Trophoblast cell (in vitro differentiated cells and primary cell): Measurements from ENCODE around the gene ATAD5.
A peak's percentile ranks its signal among the peaks of the same experiment; 100 is the strongest.

Source experiments
- DNase-seq, 2 donors: peaks; one replicate each; pipeline ENCODE4 v3.0.0-alpha.2; 2016
- H2AFZ ChIP-seq: 2 replicates; pipeline ENCODE4 v1.6.1; 2013; ENCODE audit warnings: low read length, moderate library complexity, mild to moderate bottlenecking; ENCODE audit not compliant: insufficient read depth, poor library complexity
- H2AK5ac ChIP-seq: 2 replicates; pipeline ENCODE4 v1.6.1; 2013; ENCODE audit warnings: mild to moderate bottlenecking, low read length
- H2BK120ac ChIP-seq: 2 replicates; pipeline ENCODE4 v1.6.1; 2013; ENCODE audit warnings: low read length, mild to moderate bottlenecking, moderate library complexity; ENCODE audit not compliant: insufficient read depth, poor library complexity
- H2BK12ac ChIP-seq: 2 replicates; pipeline ENCODE4 v1.6.1; 2013; ENCODE audit warnings: mild to moderate bottlenecking, low read length, moderate library complexity
- H2BK5ac ChIP-seq: 2 replicates; pipeline ENCODE4 v1.6.1; 2013; ENCODE audit warnings: low read length, low read depth, moderate library complexity, mild to moderate bottlenecking; ENCODE audit not compliant: poor library complexity
- H3K14ac ChIP-seq: 2 replicates; pipeline ENCODE4 v1.6.1; 2013; ENCODE audit warnings: mild to moderate bottlenecking, low read length
- H3K18ac ChIP-seq: 2 replicates; pipeline ENCODE4 v1.6.1; 2013; ENCODE audit warnings: mild to moderate bottlenecking, low read length
- H3K23ac ChIP-seq: 2 replicates; pipeline ENCODE4 v1.6.1; 2013; ENCODE audit warnings: low read length
- H3K27ac ChIP-seq: 2 replicates; pipeline ENCODE4 v1.5.1; 2013; ENCODE audit warnings: low read depth, mild to moderate bottlenecking, inconsistent platforms, low read length, moderate library complexity
- H3K27me3 ChIP-seq: 2 replicates; pipeline ENCODE4 v1.6.1; 2013; ENCODE audit warnings: inconsistent platforms, mild to moderate bottlenecking, low read length, moderate library complexity; ENCODE audit not compliant: insufficient read depth
- H3K36me3 ChIP-seq, 2 experiments: 1 replicate in 1 of 2; 2 replicates in 1 of 2; pipeline ENCODE4 v1.6.1; 2013; ENCODE audit warnings: low read length in 2 of 2, mild to moderate bottlenecking in 2 of 2, moderate library complexity in 1 of 2; ENCODE audit not compliant: insufficient read depth in 2 of 2, control insufficient read depth in 1 of 2
- H3K4ac ChIP-seq: 2 replicates; pipeline ENCODE4 v1.6.1; 2013; ENCODE audit warnings: low read depth, mild to moderate bottlenecking, low read length, moderate library complexity
- H3K4me1 ChIP-seq, 2 experiments: 1 replicate in 1 of 2; 2 replicates in 1 of 2; pipeline ENCODE4 v1.6.1; 2013; ENCODE audit warnings: low read length in 2 of 2, mild to moderate bottlenecking in 2 of 2, moderate library complexity in 1 of 2; ENCODE audit not compliant: insufficient read depth in 2 of 2, control insufficient read depth in 1 of 2
- H3K4me2 ChIP-seq: 2 replicates; pipeline ENCODE4 v1.6.1; 2013; ENCODE audit warnings: inconsistent platforms, mild to moderate bottlenecking, low read length, moderate library complexity
- H3K4me3 ChIP-seq: 2 replicates; pipeline ENCODE4 v1.5.1; 2013; ENCODE audit warnings: mild to moderate bottlenecking, low read depth, low read length, inconsistent platforms
- H3K79me1 ChIP-seq: one replicate; pipeline ENCODE4 v1.6.1; 2013; ENCODE audit warnings: low read length
- H3K79me2 ChIP-seq: 2 replicates; pipeline ENCODE4 v1.6.1; 2013; ENCODE audit warnings: low read length, mild to moderate bottlenecking; ENCODE audit not compliant: control insufficient read depth, insufficient read depth, poor library complexity
- H3K9ac ChIP-seq: 2 replicates; pipeline ENCODE4 v1.6.1; 2013; ENCODE audit warnings: mild to moderate bottlenecking, low read length
- H3K9me3 ChIP-seq: 2 replicates; pipeline ENCODE4 v1.6.1; 2013; ENCODE audit warnings: low read depth, mild to moderate bottlenecking, control low read depth, inconsistent platforms, low read length; ENCODE audit not compliant: insufficient read depth
- H4K12ac ChIP-seq: 2 replicates; pipeline ENCODE4 v1.6.1; 2013; ENCODE audit warnings: low read depth, mild to moderate bottlenecking, low read length, moderate library complexity
- H4K8ac ChIP-seq: 2 replicates; pipeline ENCODE4 v1.6.1; 2013; ENCODE audit warnings: low read depth, mild to moderate bottlenecking, low read length, moderate library complexity
- H4K91ac ChIP-seq: one replicate; pipeline ENCODE4 v1.6.1; 2013; ENCODE audit warnings: low read depth, mild to moderate bottlenecking, low read length, moderate library complexity
- WGBS: extraction: QIAGEN DNeasy Blood & Tissue Kit; methylation state at CpG from one replicate; pipeline ENCODE4 v1.1.7; 2013; ENCODE audit warnings: missing lambda C conversion rate; ENCODE audit not compliant: insufficient read length, insufficient coverage; ENCODE audit errors: extremely low coverage; 5-methylcytosine and 5-hydroxymethylcytosine counted together

ATAD5 gene

DNA sequence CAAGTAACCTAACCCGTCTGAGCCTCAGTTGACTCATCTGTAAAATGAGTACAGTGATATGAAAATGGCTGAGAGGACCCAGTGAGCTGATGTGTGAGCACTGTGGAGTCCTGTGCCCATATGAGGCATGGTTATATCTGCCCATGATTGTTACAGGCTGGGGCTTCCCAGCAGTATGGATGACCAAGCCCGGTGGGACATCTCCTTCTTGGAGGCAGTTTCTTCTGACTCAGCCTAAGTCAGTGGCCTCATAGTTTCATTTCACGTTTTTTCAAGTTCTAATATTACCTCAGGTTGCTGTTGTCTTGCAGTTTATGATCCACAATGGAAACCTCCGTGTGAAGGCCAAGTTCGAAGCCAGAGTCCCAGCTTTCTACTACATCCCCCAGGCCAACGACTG, 94.8 kb downstream of the ATAD5 start:
- Histone ChIP-seq H2AFZ (no peak overlapping the region), H3K4me2 (no peak overlapping the region), H4K91ac (no peak overlapping the region), H3K9ac (no peak overlapping the region), H2BK5ac (no peak overlapping the region), H3K79me2 (no peaks in the 10 kb centered on the region), H3K14ac (no peak overlapping the region), H4K8ac (no peak overlapping the region), H3K36me3 (no peaks in the 10 kb centered on the region), H3K23ac (no peak overlapping the region), H3K4me3 (no peak overlapping the region), H2BK120ac (no peak overlapping the region), H3K4ac (no peak overlapping the region), H3K4me1 (peaks cover 7% of the 10 kb centered on the region in 2 experiments), H3K79me1 (no peaks in the 10 kb centered on the region), H3K9me3 (peaks cover 2% of the 10 kb centered on the region), H4K12ac (no peak overlapping the region), H2AK5ac (no peak overlapping the region), H3K18ac (no peak overlapping the region), H3K27me3 (peaks cover 19% of the 10 kb centered on the region), H3K27ac (no peak overlapping the region), H2BK12ac (no peak overlapping the region)
- no CpG with 5 or more reads among the region's 6 CpGs for WGBS
- DNase-seq = peak in 1 of 2 donors; percentile 7

- Histone ChIP-seq H3K79me2 (no peaks in the 10 kb centered on the region), H4K91ac (no peak overlapping the region), H3K18ac (no peak overlapping the region), H2BK12ac (no peak overlapping the region), H3K4me1 (no peaks in the 10 kb centered on the region), H3K4me2 (no peak overlapping the region), H3K4ac (no peak overlapping the region), H3K27ac (no peak overlapping the region), H4K12ac (no peak overlapping the region), H2AFZ (no peak overlapping the region), H3K79me1 (no peaks in the 10 kb centered on the region), H3K4me3 (no peak overlapping the region), H3K36me3 (no peaks in the 10 kb centered on the region), H2AK5ac (no peak overlapping the region), H3K9ac (no peak overlapping the region), H4K8ac (no peak overlapping the region), H2BK5ac (no peak overlapping the region), H3K14ac (no peak overlapping the region), H3K9me3 (peaks cover 2% of the 10 kb centered on the region), H2BK120ac (no peak overlapping the region), H3K27me3 (peaks cover 7% of the 10 kb centered on the region), H3K23ac (no peak overlapping the region)
- DNase-seq = no peak
- no CpG with 5 or more reads among the region's 5 CpGs for WGBS
Measured at GRCh38 chr17:30927756-30928155, 96.0 kb downstream of the ATAD5 start.

- Histone ChIP-seq H3K4me3 (no peak overlapping the region), H3K18ac (no peak overlapping the region), H3K4ac (no peak overlapping the region), H4K8ac (no peak overlapping the region), H4K91ac (no peak overlapping the region), H2BK120ac (no peak overlapping the region), H4K12ac (no peak overlapping the region), H3K23ac (no peak overlapping the region), H3K9me3 (peaks cover 2% of the 10 kb centered on the region), H3K79me2 (no peaks in the 10 kb centered on the region), H2BK12ac (no peak overlapping the region), H3K9ac (no peak overlapping the region), H2BK5ac (no peak overlapping the region), H3K36me3 (no peaks in the 10 kb centered on the region), H3K27me3 (no peaks in the 10 kb centered on the region), H3K27ac (no peak overlapping the region), H2AK5ac (no peak overlapping the region), H3K79me1 (no peaks in the 10 kb centered on the region), H3K4me1 (no peaks in the 10 kb centered on the region), H3K4me2 (no peak overlapping the region), H3K14ac (no peak overlapping the region), H2AFZ (no peak overlapping the region)
- DNase-seq = no peak
- no CpG with 5 or more reads among the region's 3 CpGs for WGBS
Measured at GRCh38 chr17:30928584-30928983, 96.8 kb downstream of the ATAD5 start.

DNA sequence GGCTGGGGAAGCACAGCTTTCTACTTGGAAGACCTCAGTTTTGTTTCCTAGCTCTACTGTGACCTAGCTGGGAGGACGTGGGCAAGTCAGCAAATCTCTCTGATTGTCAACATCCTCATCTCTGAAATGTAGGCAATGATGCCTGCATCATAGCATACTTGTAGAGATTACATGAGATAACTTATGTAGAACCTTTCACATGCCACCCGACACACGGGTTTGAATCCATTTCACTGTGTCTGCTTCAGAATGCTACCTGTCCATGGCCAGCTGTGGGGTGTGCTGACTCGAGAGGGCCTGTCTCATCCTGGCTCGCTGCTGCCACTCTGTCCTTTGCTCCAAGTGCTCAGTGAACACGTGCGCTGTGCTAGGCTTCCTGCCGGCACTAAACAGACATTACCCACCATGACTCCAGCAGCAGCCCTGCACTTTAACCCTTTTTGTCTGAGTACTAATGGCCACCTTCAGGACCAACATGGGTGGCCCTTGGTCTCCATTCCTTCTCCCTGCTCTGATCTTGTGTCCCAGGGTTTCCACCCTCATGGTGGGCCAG, 97.4 kb downstream of the ATAD5 start:
- Histone ChIP-seq H3K9ac (no peak overlapping the region), H2BK12ac (no peak overlapping the region), H3K23ac (no peak overlapping the region), H3K4me2 (no peak overlapping the region), H3K4ac (no peak overlapping the region), H3K4me3 (no peak overlapping the region), H4K91ac (no peak overlapping the region), H3K79me1 (no peaks in the 10 kb centered on the region), H3K9me3 (no peaks in the 10 kb centered on the region), H3K27me3 (no peaks in the 10 kb centered on the region), H4K12ac (no peak overlapping the region), H2AK5ac (no peak overlapping the region), H3K36me3 (no peaks in the 10 kb centered on the region), H3K27ac (no peak overlapping the region), H3K79me2 (no peaks in the 10 kb centered on the region), H2AFZ (no peak overlapping the region), H4K8ac (no peak overlapping the region), H2BK120ac (no peak overlapping the region), H3K18ac (no peak overlapping the region), H3K4me1 (no peaks in the 10 kb centered on the region), H3K14ac (no peak overlapping the region), H2BK5ac (no peak overlapping the region)
- DNase-seq = peak; percentile 62 to 81
- no CpG with 5 or more reads among the region's 8 CpGs for WGBS
